RPMI7951 (cell line): Measurements from ENCODE around the gene DOCK9. TPM values are rescaled to one million over a fixed set of nuclear protein-coding genes. Genes with fewer than 3 reads are reported as not detected.
A peak's percentile ranks its signal among the peaks of the same experiment; 100 is the strongest.

ENCODE experiments used
- DNase-seq: peaks from one replicate; pipeline ENCODE4 v3.0.0-alpha.2; 2012; ENCODE audit warnings: low read depth
- total RNA-seq: library from RNA; depleted of rRNA; stranded (reverse); fragments of >200 nt; shearing (Covaris generic); gene quantifications from 2 replicates; pipeline ENCODE4 v1.2.3, GENCODE V29; 2014

DOCK9 gene
- total RNA-seq, 1 experiment from 2014 or later = 36.9 TPM

- no peak for DNase-seq
Observed at GRCh38 chr13:98975822-98976261, 2.0 kb downstream of the DOCK9 start.

- DNase-seq = no peak
Observed at GRCh38 chr13:98974053-98974452, 3.8 kb downstream of the DOCK9 start.

- DNase-seq = peak; percentile 82
Observed at GRCh38 chr13:98972627-98973026, 5.2 kb downstream of the DOCK9 start.

- no peak for DNase-seq
Observed at GRCh38 chr13:98972059-98972458, 5.8 kb downstream of the DOCK9 start.

- DNase-seq = no peak
Observed at GRCh38 chr13:98970330-98970729, 7.5 kb downstream of the DOCK9 start.

- no peak for DNase-seq
Observed at GRCh38 chr13:98967491-98967890, 10.4 kb downstream of the DOCK9 start.

GRCh38 chr13:98966019-98966418 lies 11.8 kb downstream of the DOCK9 start:
- no peak for DNase-seq

- no peak for DNase-seq
Observed at GRCh38 chr13:98965325-98965724, 12.5 kb downstream of the DOCK9 start.

GRCh38 chr13:98963917-98964316 lies 13.9 kb downstream of the DOCK9 start:
- no peak for DNase-seq

GRCh38 chr13:98962901-98963590 lies 14.8 kb downstream of the DOCK9 start:
- DNase-seq = no peak

- DNase-seq = peak; percentile 76
Observed at GRCh38 chr13:98961503-98962105, 16.3 kb downstream of the DOCK9 start.

- no peak for DNase-seq
Observed at GRCh38 chr13:98960606-98961502, 17.0 kb downstream of the DOCK9 start.

- DNase-seq = no peak
Observed at GRCh38 chr13:98959786-98960605, 17.9 kb downstream of the DOCK9 start.

- no peak for DNase-seq
Observed at GRCh38 chr13:98959291-98959690, 18.6 kb downstream of the DOCK9 start.

GRCh38 chr13:98958443-98958794 lies 19.4 kb downstream of the DOCK9 start:
- no peak for DNase-seq

GRCh38 chr13:98957731-98958442 lies 20.0 kb downstream of the DOCK9 start:
- DNase-seq = no peak

- DNase-seq = no peak
Observed at GRCh38 chr13:98955336-98955735, 22.5 kb downstream of the DOCK9 start.

- DNase-seq = no peak
Observed at GRCh38 chr13:98954313-98954712, 23.6 kb downstream of the DOCK9 start.

- no peak for DNase-seq
Observed at GRCh38 chr13:98951266-98951665, 26.6 kb downstream of the DOCK9 start.

GRCh38 chr13:98950705-98951104 lies 27.2 kb downstream of the DOCK9 start:
- no peak for DNase-seq

- no peak for DNase-seq
Observed at GRCh38 chr13:98947925-98948324, 29.9 kb downstream of the DOCK9 start.
